Gastrocnemius medialis (tissue), 4 donors: ENCODE results near the gene CD3D. TPM values are rescaled to one million over a fixed set of nuclear protein-coding genes. Genes with fewer than 3 reads are reported as not detected.

Source experiments
- ATAC-seq, 2 donors: fragments of 150-250 bp; one replicate each; pipeline ENCODE4 v1.9.1; 2016
- DNase-seq, 2 donors: peaks; one replicate each; pipeline ENCODE4 v3.0.0-alpha.2; 2019
- H3K27ac ChIP-seq, 4 donors: fragments of 200-600 bp; sonication (generic); 1 replicate in 1 of 4; 2 replicates in 3 of 4; pipeline ENCODE4 v1.5.1; 2016 to 2018; ENCODE audit warnings: mild to moderate bottlenecking in 2 of 4, moderate library complexity in 1 of 4
- H3K27me3 ChIP-seq, 3 donors: fragments of 200-600 bp; sonication (generic) in 2 of 3; 1 replicate in 1 of 3; 2 replicates in 2 of 3; pipeline versions ENCODE4 v1.5.1 to v1.6.0; 2016 to 2019; ENCODE audit warnings: mild to moderate bottlenecking in 1 of 3, moderate library complexity in 1 of 3
- H3K36me3 ChIP-seq, 2 donors: fragments of 200-600 bp; sonication (generic) in 1 of 2; one replicate each; pipeline ENCODE4 v1.5.1; 2017 to 2018
- H3K4me1 ChIP-seq, 2 donors: fragments of 200-600 bp; sonication (generic) in 1 of 2; one replicate each; pipeline ENCODE4 v1.5.1; 2016 to 2017; ENCODE audit warnings: mild to moderate bottlenecking in 2 of 2
- H3K4me3 ChIP-seq, 4 donors: fragments of 200-600 bp; sonication (generic) in 3 of 4; 1 replicate in 1 of 4; 2 replicates in 3 of 4; pipeline ENCODE4 v1.5.1; 2016 to 2019; ENCODE audit warnings: mild to moderate bottlenecking in 2 of 4
- H3K9me3 ChIP-seq, 3 donors: fragments of 200-600 bp; sonication (generic) in 2 of 3; 1 replicate in 1 of 3; 2 replicates in 2 of 3; pipeline ENCODE4 v1.5.1; 2016 to 2019
- POLR2A ChIP-seq, 2 donors: fragments of 450-650 bp; IDR thresholded peaks; one replicate each; pipeline ENCODE4 v1.6.1; 2017; ENCODE audit warnings: antibody characterized with exemption in 2 of 2, mild to moderate bottlenecking in 2 of 2, moderate library complexity in 2 of 2
- in situ Hi-C, 4 donors: fragments of 200-750 bp; cut with MboI; loops; one replicate each; pipeline versions ENCODE4 v1.15.0 to v1.8.0; 2017; ENCODE audit warnings: low sequenced_read_pairs in 4 of 4
- intact Hi-C: fragments of 100-400 bp; cut with DNase I; formaldehyde crosslinking; loops from one replicate; pipeline ENCODE4 v1.15.1; 2023; ENCODE audit warnings: low total_unique reads
- total RNA-seq, 4 donors: library from RNA; depleted of rRNA; stranded (reverse); fragments of >200 nt; gene quantifications; one replicate each; pipeline versions ENCODE4 v1.1.0 to v1.2.3, GENCODE V29; 2016
- TF ChIP-seq, protein P1 (sequence below), 5 experiments: fragments of 450-650 bp in 3 of 5; fragments of 200-600 bp in 2 of 5; sonication (generic) in 2 of 5; IDR thresholded peaks in 4 of 5; conservative IDR thresholded peaks in 1 of 5; 1 replicate in 4 of 5; 2 replicates in 1 of 5; pipeline ENCODE4 v1.5.1; 2016 to 2019; ENCODE audit warnings: antibody characterized with exemption in 5 of 5, mild to moderate bottlenecking in 3 of 5, moderate library complexity in 3 of 5

The CD3D gene
- total RNA-seq, 4 donors from 2014 or later = 0.35 to 3.0 (median 0.46) TPM; not detected in 1

DNA sequence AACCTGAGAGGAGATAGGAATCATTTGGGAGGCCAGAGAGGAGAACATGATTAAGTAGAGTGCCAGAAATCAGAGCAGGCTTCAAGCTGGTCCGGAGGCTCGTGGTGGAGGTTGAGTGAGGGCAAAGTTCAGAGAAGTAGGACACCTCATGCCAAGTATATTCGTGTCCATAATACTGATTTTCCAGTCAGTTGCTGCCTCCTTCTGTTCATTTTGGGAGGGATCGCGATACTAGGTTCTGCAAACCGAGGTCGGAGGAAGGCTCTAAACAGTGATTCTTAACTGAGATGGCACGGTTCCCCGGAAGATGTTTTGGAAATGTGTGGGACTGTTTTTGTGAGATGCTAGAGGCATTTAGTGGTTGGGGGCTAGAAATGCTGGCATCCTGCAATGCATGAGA, 51.6 kb downstream of the CD3D start:
- Histone ChIP-seq H3K36me3 (no peaks in the 10 kb centered on the region), H3K27me3 (no peaks in the 10 kb centered on the region), H3K4me3 (no peak overlapping the region), H3K9me3 (no peaks in the 10 kb centered on the region), H3K4me1 (no peaks in the 10 kb centered on the region), H3K27ac (no peak overlapping the region)
- intact Hi-C loops = loop anchor here (1.0 to 10.0 kb wide), 2 partner anchors 93 to 194 kb away; no protein-coding TSS in a partner anchor
- TF ChIP-seq POLR2A (IDR thresholded peaks at IDR 0.05) = no peak
- TF ChIP-seq, protein P1, sequence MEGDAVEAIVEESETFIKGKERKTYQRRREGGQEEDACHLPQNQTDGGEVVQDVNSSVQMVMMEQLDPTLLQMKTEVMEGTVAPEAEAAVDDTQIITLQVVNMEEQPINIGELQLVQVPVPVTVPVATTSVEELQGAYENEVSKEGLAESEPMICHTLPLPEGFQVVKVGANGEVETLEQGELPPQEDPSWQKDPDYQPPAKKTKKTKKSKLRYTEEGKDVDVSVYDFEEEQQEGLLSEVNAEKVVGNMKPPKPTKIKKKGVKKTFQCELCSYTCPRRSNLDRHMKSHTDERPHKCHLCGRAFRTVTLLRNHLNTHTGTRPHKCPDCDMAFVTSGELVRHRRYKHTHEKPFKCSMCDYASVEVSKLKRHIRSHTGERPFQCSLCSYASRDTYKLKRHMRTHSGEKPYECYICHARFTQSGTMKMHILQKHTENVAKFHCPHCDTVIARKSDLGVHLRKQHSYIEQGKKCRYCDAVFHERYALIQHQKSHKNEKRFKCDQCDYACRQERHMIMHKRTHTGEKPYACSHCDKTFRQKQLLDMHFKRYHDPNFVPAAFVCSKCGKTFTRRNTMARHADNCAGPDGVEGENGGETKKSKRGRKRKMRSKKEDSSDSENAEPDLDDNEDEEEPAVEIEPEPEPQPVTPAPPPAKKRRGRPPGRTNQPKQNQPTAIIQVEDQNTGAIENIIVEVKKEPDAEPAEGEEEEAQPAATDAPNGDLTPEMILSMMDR (IDR thresholded peaks at IDR 0.05 in 4 of 5, conservative IDR thresholded peaks at IDR 0.05 in 1 of 5) = peak in 1 of 5 experiments; percentile 16
- ATAC-seq (no peak), DNase-seq (no peak)
- in situ Hi-C loops = loop anchor here in 1 of 4 donors (10.0 kb wide), 1 partner anchor 86 kb away; no protein-coding TSS in a partner anchor

DNA sequence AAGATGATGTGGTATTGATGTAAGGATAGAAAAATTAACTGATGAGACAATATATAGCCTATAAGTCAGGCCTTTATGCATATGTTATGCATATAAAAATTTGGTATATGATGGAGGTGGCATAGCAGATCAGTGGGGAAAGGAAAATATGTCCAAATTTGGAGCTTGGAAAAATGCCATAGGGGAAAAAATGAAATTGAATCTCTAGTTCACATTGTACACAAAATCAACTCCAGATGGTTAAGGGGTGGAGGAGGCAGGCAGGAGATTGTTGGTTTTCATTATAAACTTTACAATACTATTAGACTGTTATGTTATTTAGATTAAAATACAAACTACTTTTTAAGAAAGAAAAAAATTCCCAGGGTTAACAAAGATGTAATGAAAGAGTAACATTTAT, 53.1 kb downstream of the CD3D start:
- no peak for DNase-seq
- ATAC-seq = no peak
- in situ Hi-C loops = no loop called here
- intact Hi-C loops = no loop called here
- Histone ChIP-seq H3K36me3 (no peaks in the 10 kb centered on the region), H3K27ac (no peak overlapping the region), H3K9me3 (no peaks in the 10 kb centered on the region), H3K4me3 (no peak overlapping the region), H3K27me3 (no peaks in the 10 kb centered on the region), H3K4me1 (no peaks in the 10 kb centered on the region)
- TF ChIP-seq POLR2A (IDR thresholded peaks at IDR 0.05) = no peak
- TF ChIP-seq, protein P1 (IDR thresholded peaks at IDR 0.05 in 4 of 5, conservative IDR thresholded peaks at IDR 0.05 in 1 of 5) = no peak

Other genes with a start within 250 kb of the CD3D start
- gene SCN4B, start 189.9 kb downstream of the CD3D start, total RNA-seq = 10 to 100 TPM in 1 of 4 donors, 1 to 10 TPM in 3; 3.5 to 16.3 (median 6.5) TPM
- 1 to 10 TPM in 1 of 4 donors, under 1 TPM in 2, not detected in 1; 0.10 to 1.9 (median 0.24) TPM for gene SCN2B, start 166.1 kb downstream of the CD3D start, total RNA-seq
- 1 to 10 TPM in 1 of 4 donors, under 1 TPM in 2, not detected in 1; 0.82 to 1.2 (median 0.91) TPM for gene JAML, start 117.7 kb downstream of the CD3D start, total RNA-seq
- gene MPZL3, start 90.3 kb downstream of the CD3D start, total RNA-seq = 1 to 10 TPM in 1 of 4 donors, under 1 TPM in 3; 0.10 to 2.1 (median 0.19) TPM
- gene MPZL2, start 78.4 kb downstream of the CD3D start, total RNA-seq = 1 to 10 TPM; 1.2 to 7.9 (median 3.4) TPM
- gene CD3E, start 38.0 kb downstream of the CD3D start, total RNA-seq = under 1 TPM in 2 of 4 donors, not detected in 2; 0.42 to 0.51 TPM
- gene CD3G, start 1.6 kb upstream of the CD3D start, total RNA-seq = under 1 TPM in 2 of 4 donors, not detected in 2; 0.33 to 0.51 TPM
- 10 to 100 TPM; 36.6 to 73.9 (median 41.7) TPM for gene UBE4A, start 16.9 kb upstream of the CD3D start, total RNA-seq
- 10 to 100 TPM; 46.9 to 90.6 (median 55.4) TPM for gene ATP5MG, start 58.9 kb upstream of the CD3D start, total RNA-seq
- gene KMT2A, start 93.8 kb upstream of the CD3D start, total RNA-seq = 10 to 100 TPM; 24.3 to 55.6 (median 27.9) TPM
- 1 to 10 TPM in 1 of 4 donors, under 1 TPM in 1, not detected in 2; 0.55 to 3.8 TPM for gene TTC36, start 184.8 kb upstream of the CD3D start, total RNA-seq
- gene TMEM25, start 188.5 kb upstream of the CD3D start, total RNA-seq = 10 to 100 TPM in 2 of 4 donors, 1 to 10 TPM in 2; 2.5 to 36.6 (median 10.7) TPM
- gene IFT46, start 223.2 kb upstream of the CD3D start, total RNA-seq = 10 to 100 TPM; 14.1 to 25.1 (median 15.4) TPM
- 10 to 100 TPM; 48.7 to 78.7 (median 65.4) TPM for gene ARCN1, start 229.7 kb upstream of the CD3D start, total RNA-seq